HUES6 (cell line): ENCODE data around the gene PROM1.

Experiments
- H3K27ac ChIP-seq: 2 replicates; pipeline ENCODE4 v1.7.0; 2013; ENCODE audit warnings: low read depth, mild to moderate bottlenecking, low read length, inconsistent platforms
- H3K27me3 ChIP-seq: 2 replicates; pipeline ENCODE4 v1.6.1; 2013; ENCODE audit warnings: low read length; ENCODE audit not compliant: control insufficient read depth, insufficient read depth
- H3K36me3 ChIP-seq: 2 replicates; pipeline ENCODE4 v1.6.1; 2013; ENCODE audit warnings: low read length; ENCODE audit not compliant: control insufficient read depth, insufficient read depth
- H3K4me1 ChIP-seq: 2 replicates; pipeline ENCODE4 v1.6.1; 2013; ENCODE audit warnings: low read length; ENCODE audit not compliant: control insufficient read depth, insufficient read depth
- H3K4me3 ChIP-seq: 2 replicates; pipeline ENCODE4 v1.5.1; 2013; ENCODE audit warnings: low read depth, low read length
- H3K9ac ChIP-seq: one replicate; pipeline ENCODE4 v1.6.1; 2013; ENCODE audit warnings: mild to moderate bottlenecking, low read length
- H3K9me3 ChIP-seq: 2 replicates; pipeline ENCODE4 v1.6.1; 2013; ENCODE audit warnings: low read depth, low read length; ENCODE audit not compliant: control insufficient read depth, insufficient read depth

PROM1 gene

GRCh38 chr4:15963001-15963451 is 120.8 kb downstream of the PROM1 start, which contains the start of gene FGFBP2:
FGFBP2 (minus strand) TSS chr4:15963175; CDS start chr4:15963129, 46 bp downstream.
- Histone ChIP-seq H3K4me1 (peaks cover 11% of the 10 kb centered on the region), H3K9ac (no peak within 1 kb of the TSS), H3K9me3 (peaks cover 9% of the 10 kb centered on the region), H3K36me3 (no peaks in the 10 kb centered on the region), H3K27me3 (no peaks in the 10 kb centered on the region), H3K27ac (no peak within 1 kb of the TSS), H3K4me3 (no peak within 1 kb of the TSS)

GRCh38 chr4:15961781-15962510 is 121.9 kb downstream of the PROM1 start:
- no peak overlapping the region for H3K27ac ChIP-seq
- H3K36me3 ChIP-seq = no peaks in the 10 kb centered on the region
- H3K9me3 ChIP-seq = peaks cover 9% of the 10 kb centered on the region
- H3K4me1 ChIP-seq = peaks cover 15% of the 10 kb centered on the region
- H3K9ac ChIP-seq = no peak overlapping the region
- H3K4me3 ChIP-seq = no peak overlapping the region
- H3K27me3 ChIP-seq = no peaks in the 10 kb centered on the region

- Histone ChIP-seq H3K9me3 (peaks cover 20% of the 10 kb centered on the region), H3K27ac (no peak overlapping the region), H3K27me3 (no peaks in the 10 kb centered on the region), H3K36me3 (no peaks in the 10 kb centered on the region), H3K4me3 (no peak overlapping the region), H3K9ac (no peak overlapping the region), H3K4me1 (peaks cover 15% of the 10 kb centered on the region)
These were observed 125.3 kb downstream of the PROM1 start for GRCh38 chr4:15958562-15958961.

GRCh38 chr4:15956179-15956850 is 127.5 kb downstream of the PROM1 start:
- Histone ChIP-seq H3K27me3 (no peaks in the 10 kb centered on the region), H3K4me1 (peaks cover 7% of the 10 kb centered on the region; the same call in 1 of the 2 replicates), H3K36me3 (no peaks in the 10 kb centered on the region), H3K9ac (no peak overlapping the region), H3K9me3 (peaks cover 29% of the 10 kb centered on the region), H3K27ac (no peak overlapping the region), H3K4me3 (no peak overlapping the region)

GRCh38 chr4:15955670-15956069 is 128.2 kb downstream of the PROM1 start:
- H3K9ac ChIP-seq = no peak overlapping the region
- H3K4me1 ChIP-seq = peaks cover 7% of the 10 kb centered on the region; the same call in 1 of the 2 replicates
- peaks cover 29% of the 10 kb centered on the region for H3K9me3 ChIP-seq
- no peaks in the 10 kb centered on the region for H3K27me3 ChIP-seq
- no peaks in the 10 kb centered on the region for H3K36me3 ChIP-seq
- H3K27ac ChIP-seq = no peak overlapping the region
- H3K4me3 ChIP-seq = no peak overlapping the region

- peaks cover 7% of the 10 kb centered on the region; the same call in 1 of the 2 replicates for H3K4me1 ChIP-seq
- H3K27me3 ChIP-seq = no peaks in the 10 kb centered on the region
- H3K36me3 ChIP-seq = no peaks in the 10 kb centered on the region
- H3K9ac ChIP-seq = no peak overlapping the region
- H3K4me3 ChIP-seq = no peak overlapping the region
- H3K27ac ChIP-seq = no peak overlapping the region
- peaks cover 29% of the 10 kb centered on the region for H3K9me3 ChIP-seq
These were observed 130.2 kb downstream of the PROM1 start for GRCh38 chr4:15953625-15954024.

GRCh38 chr4:15951781-15952180 is 132.0 kb downstream of the PROM1 start:
- H3K27ac ChIP-seq = no peak overlapping the region
- peaks cover 29% of the 10 kb centered on the region for H3K9me3 ChIP-seq
- H3K27me3 ChIP-seq = no peaks in the 10 kb centered on the region
- H3K36me3 ChIP-seq = no peaks in the 10 kb centered on the region
- H3K4me1 ChIP-seq = no peaks in the 10 kb centered on the region
- H3K9ac ChIP-seq = no peak overlapping the region
- H3K4me3 ChIP-seq = no peak overlapping the region

GRCh38 chr4:15948826-15949225 is 135.0 kb downstream of the PROM1 start:
- H3K27ac ChIP-seq = no peak overlapping the region
- no peak overlapping the region for H3K4me3 ChIP-seq
- peaks cover 11% of the 10 kb centered on the region for H3K9me3 ChIP-seq
- no peaks in the 10 kb centered on the region for H3K36me3 ChIP-seq
- H3K4me1 ChIP-seq = no peaks in the 10 kb centered on the region
- no peak overlapping the region for H3K9ac ChIP-seq
- no peaks in the 10 kb centered on the region for H3K27me3 ChIP-seq

GRCh38 chr4:15947684-15948083 is 136.1 kb downstream of the PROM1 start:
- Histone ChIP-seq H3K9me3 (peaks cover 3% of the 10 kb centered on the region; the same call in 1 of the 2 replicates), H3K9ac (no peak overlapping the region), H3K4me1 (no peaks in the 10 kb centered on the region), H3K27ac (no peak overlapping the region), H3K27me3 (no peaks in the 10 kb centered on the region), H3K4me3 (no peak overlapping the region), H3K36me3 (no peaks in the 10 kb centered on the region)

- no peaks in the 10 kb centered on the region for H3K36me3 ChIP-seq
- H3K27me3 ChIP-seq = no peaks in the 10 kb centered on the region
- no peak overlapping the region for H3K4me3 ChIP-seq
- H3K9ac ChIP-seq = no peak overlapping the region
- H3K9me3 ChIP-seq = no peaks in the 10 kb centered on the region
- no peaks in the 10 kb centered on the region for H3K4me1 ChIP-seq
- H3K27ac ChIP-seq = no peak overlapping the region
These were observed 138.3 kb downstream of the PROM1 start for GRCh38 chr4:15945516-15945915.

GRCh38 chr4:15944895-15945294 is 138.9 kb downstream of the PROM1 start:
- Histone ChIP-seq H3K9me3 (no peaks in the 10 kb centered on the region), H3K27me3 (no peaks in the 10 kb centered on the region), H3K4me1 (no peaks in the 10 kb centered on the region; the same call in 1 of the 2 replicates), H3K9ac (no peak overlapping the region), H3K4me3 (no peak overlapping the region), H3K27ac (no peak overlapping the region), H3K36me3 (no peaks in the 10 kb centered on the region)
